WTC11 (cell line): ENCODE results near the gene TRAF3IP1. TPM values are rescaled to one million over a fixed set of nuclear protein-coding genes. Genes with fewer than 3 reads are reported as not detected.
"Not testable (repeated sequence)": the region's sequence is repeated elsewhere in the genome, so short reads cannot be mapped to it uniquely, and the experiment has no call there.

Experiments
- ATAC-seq: fragments of 200-7000 bp; cut with Tn5 transposase; 2 replicates; pipeline ENCODE4 v1.10.0; 2021; ENCODE audit warnings: mild to moderate bottlenecking, moderate library complexity
- CTCF ChIA-PET: fragments of 300-600 bp; sonication (Branson Sonifier 250); formaldehyde crosslinking; loops from one replicate; lab custom pipeline; 2021; ENCODE audit warnings: antibody characterized with exemption; lab: Charles Lee
- POLR2A ChIA-PET: fragments of 350-600 bp; sonication (Branson Sonifier 250); formaldehyde crosslinking; loops from one replicate; lab custom pipeline; 2021; ENCODE audit warnings: antibody characterized with exemption; lab: Charles Lee
- DNase-seq: peaks from one replicate; pipeline ENCODE4 v3.0.0; 2021; ENCODE audit warnings: low spot score
- H3K27ac Mint-ChIP-seq: 2 replicates; pipeline ENCODE4 v1.8.0; 2021; ENCODE audit warnings: mixed read lengths
- H3K27me3 Mint-ChIP-seq: 2 replicates; pipeline ENCODE4 v1.8.0; 2021; ENCODE audit warnings: low read depth, mild to moderate bottlenecking, moderate library complexity, mixed read lengths
- H3K36me3 Mint-ChIP-seq: 2 replicates; pipeline ENCODE4 v1.8.0; 2021; ENCODE audit warnings: mixed read lengths
- H3K4me1 Mint-ChIP-seq: 2 replicates; pipeline ENCODE4 v1.8.0; 2022; ENCODE audit warnings: mixed read lengths
- H3K4me3 Mint-ChIP-seq: 2 replicates; pipeline ENCODE4 v1.8.0; 2021; ENCODE audit warnings: mild to moderate bottlenecking, moderate library complexity, mixed read lengths
- H3K9me3 Mint-ChIP-seq: 2 replicates; pipeline ENCODE4 v1.8.0; 2021; ENCODE audit warnings: mixed read lengths
- CBFB ChIP-seq: sonication (generic); formaldehyde crosslinking; IDR thresholded peaks from 2 replicates; pipeline ENCODE4 v1.8.1; 2022; ENCODE audit warnings: mild to moderate bottlenecking, low read depth, missing genetic modification reagents
- E2F1 ChIP-seq: sonication (generic); formaldehyde crosslinking; IDR thresholded peaks from 2 replicates; pipeline ENCODE4 v1.8.0; 2022; ENCODE audit warnings: mild to moderate bottlenecking, missing genetic modification reagents
- E2F4 ChIP-seq: sonication (generic); formaldehyde crosslinking; IDR thresholded peaks from 2 replicates; pipeline ENCODE4 v1.8.1; 2022; ENCODE audit warnings: low read depth, mild to moderate bottlenecking, moderate library complexity, missing genetic modification reagents, borderline replicate concordance
- FOXJ3 ChIP-seq: sonication (generic); formaldehyde crosslinking; IDR thresholded peaks from 2 replicates; pipeline ENCODE4 v1.9.0; 2021; ENCODE audit warnings: missing genetic modification reagents, mild to moderate bottlenecking, borderline replicate concordance
- JAZF1 ChIP-seq: fragments of 250-450 bp; sonication (Bioruptor Pico); IDR thresholded peaks from 2 replicates; pipeline ENCODE4 v1.9.0; 2021; ENCODE audit warnings: moderate library complexity, mild to moderate bottlenecking, inconsistent platforms
- JUN ChIP-seq: sonication (generic); formaldehyde crosslinking; IDR thresholded peaks from 2 replicates; pipeline ENCODE4 v1.8.0; 2023; ENCODE audit warnings: mild to moderate bottlenecking, missing genetic modification reagents
- MLX ChIP-seq: sonication (generic); formaldehyde crosslinking; IDR thresholded peaks from 2 replicates; pipeline ENCODE4 v1.8.1; 2023; ENCODE audit warnings: mild to moderate bottlenecking, missing genetic modification reagents, moderate library complexity
- RORB ChIP-seq: fragments of 250-450 bp; sonication (Bioruptor Pico); IDR thresholded peaks from 2 replicates; pipeline ENCODE4 v1.9.0; 2021; ENCODE audit warnings: mild to moderate bottlenecking
- SMAD3 ChIP-seq: sonication (generic); formaldehyde crosslinking; IDR thresholded peaks from 2 replicates; pipeline ENCODE4 v1.8.0; 2022; ENCODE audit warnings: missing genetic modification reagents, mild to moderate bottlenecking, borderline replicate concordance
- SMAD4 ChIP-seq: sonication (generic); formaldehyde crosslinking; IDR thresholded peaks from 2 replicates; pipeline ENCODE4 v1.8.0; 2022; ENCODE audit warnings: mild to moderate bottlenecking, missing genetic modification reagents
- SOX15 ChIP-seq: fragments of 250-450 bp; sonication (Bioruptor Pico); IDR thresholded peaks from 2 replicates; pipeline ENCODE4 v1.9.0; 2021; ENCODE audit warnings: mild to moderate bottlenecking
- SP1 ChIP-seq: sonication (generic); formaldehyde crosslinking; conservative IDR thresholded peaks from 2 replicates; pipeline ENCODE4 v1.8.1; 2022; ENCODE audit warnings: missing genetic modification reagents
- STAT6 ChIP-seq: sonication (generic); formaldehyde crosslinking; conservative IDR thresholded peaks from 2 replicates; pipeline ENCODE4 v1.8.1; 2023; ENCODE audit warnings: mild to moderate bottlenecking, low read depth, missing genetic modification reagents, moderate library complexity
- TCF7 ChIP-seq: sonication (generic); formaldehyde crosslinking; IDR thresholded peaks from 2 replicates; pipeline ENCODE4 v1.8.0; 2022; ENCODE audit warnings: mild to moderate bottlenecking, low read depth, missing genetic modification reagents, moderate library complexity
- TP53 ChIP-seq: sonication (generic); formaldehyde crosslinking; IDR thresholded peaks from 2 replicates; pipeline ENCODE4 v1.8.1; 2023; ENCODE audit warnings: mild to moderate bottlenecking, missing genetic modification reagents
- USF1 ChIP-seq: sonication (generic); formaldehyde crosslinking; IDR thresholded peaks from 2 replicates; pipeline ENCODE4 v1.8.0; 2022; ENCODE audit warnings: mild to moderate bottlenecking, missing genetic modification reagents
- ZBTB43 ChIP-seq: sonication (generic); formaldehyde crosslinking; IDR thresholded peaks from 2 replicates; pipeline ENCODE4 v1.8.1; 2023; ENCODE audit warnings: mild to moderate bottlenecking, missing genetic modification reagents
- ZMAT4 ChIP-seq: fragments of 250-450 bp; sonication (Bioruptor Pico); IDR thresholded peaks from 2 replicates; pipeline ENCODE4 v1.9.0; 2021; ENCODE audit warnings: mild to moderate bottlenecking
- ZNF219 ChIP-seq: sonication (generic); formaldehyde crosslinking; IDR thresholded peaks from 2 replicates; pipeline ENCODE4 v1.8.0; 2023; ENCODE audit warnings: missing genetic modification reagents, mild to moderate bottlenecking, borderline replicate concordance
- ZNF232 ChIP-seq: sonication (generic); formaldehyde crosslinking; IDR thresholded peaks from 2 replicates; pipeline ENCODE4 v1.8.0; 2022; ENCODE audit warnings: mild to moderate bottlenecking, missing genetic modification reagents
- ZNF263 ChIP-seq: sonication (generic); formaldehyde crosslinking; IDR thresholded peaks from 2 replicates; pipeline ENCODE4 v1.8.1; 2022; ENCODE audit warnings: low read depth, mild to moderate bottlenecking, moderate library complexity, missing genetic modification reagents
- ZNF396 ChIP-seq: fragments of 250-450 bp; sonication (Bioruptor Pico); IDR thresholded peaks from 2 replicates; pipeline ENCODE4 v1.8.0; 2021; ENCODE audit warnings: mild to moderate bottlenecking, moderate library complexity, borderline replicate concordance
- ZNF416 ChIP-seq: fragments of 250-450 bp; sonication (Bioruptor Pico); IDR thresholded peaks from 2 replicates; pipeline ENCODE4 v1.9.0; 2021; ENCODE audit warnings: mild to moderate bottlenecking, inconsistent platforms
- total RNA-seq: library from RNA; stranded (reverse); gene quantifications from 3 replicates; pipeline ENCODE4 v1.2.3, GENCODE V29; 2021

TRAF3IP1 gene
- total RNA-seq, 1 experiment from 2014 or later: 18.7 TPM

- TF ChIP-seq MLX (CRISPR knock-in tag): no peak
- TF ChIP-seq TP53: no peak
- no peak for TF ChIP-seq ZNF416 (CRISPR knock-in tag)
- no peak for TF ChIP-seq ZMAT4 (CRISPR knock-in tag)
- TF ChIP-seq ZNF396: no peak
- ATAC-seq (no peak), DNase-seq (no peak)
- Mint-ChIP-seq H3K4me3 (no peak overlapping the region), H3K36me3 (peaks cover 5% of the 10 kb centered on the region), H3K27me3 (no peaks in the 10 kb centered on the region), H3K9me3 (no peaks in the 10 kb centered on the region), H3K4me1 (no peaks in the 10 kb centered on the region), H3K27ac (no peak overlapping the region)
- ChIA-PET POLR2A (interaction anchor here (0.6 kb wide), 1 partner anchor 69 kb away, joined by 3 read pairs; no protein-coding TSS in a partner anchor), CTCF (no interaction called here)
Observed at GRCh38 chr2:238271061-238271554, 49.2 kb upstream of the TRAF3IP1 start.

- ATAC-seq, H3K4me3 Mint-ChIP-seq, H3K27ac Mint-ChIP-seq, DNase-seq, H3K27me3 Mint-ChIP-seq, POLR2A ChIA-PET, H3K4me1 Mint-ChIP-seq, H3K36me3 Mint-ChIP-seq, H3K9me3 Mint-ChIP-seq: not testable (repeated sequence)
- CTCF ChIA-PET: interaction anchor here (7.0 kb wide), 1 partner anchor 8 kb away, joined by 79 read pairs; no protein-coding TSS in a partner anchor
Observed at GRCh38 chr2:238271686-238272085, 48.6 kb upstream of the TRAF3IP1 start.

- ATAC-seq (no peak), DNase-seq (no peak)
- H3K27ac Mint-ChIP-seq: no peak overlapping the region
- H3K4me3 Mint-ChIP-seq: no peak overlapping the region
- TF ChIP-seq STAT6 (no peak), SP1 (CRISPR knock-in tag) (no peak), CBFB (CRISPR knock-in tag) (no peak), SOX15 (CRISPR knock-in tag) (no peak), JAZF1 (CRISPR knock-in tag) (no peak), E2F4 (CRISPR knock-in tag) (no peak), TCF7 (no peak), E2F1 (CRISPR knock-in tag) (no peak), ZNF263 (CRISPR knock-in tag) (no peak), ZNF232 (CRISPR knock-in tag) (no peak), USF1 (no peak), JUN (CRISPR knock-in tag) (no peak), ZNF219 (CRISPR knock-in tag) (no peak), SMAD4 (no peak), FOXJ3 (CRISPR knock-in tag) (no peak), ZBTB43 (CRISPR knock-in tag) (no peak), SMAD3 (CRISPR knock-in tag) (no peak), RORB (no peak)
- POLR2A ChIA-PET: no interaction called here
- H3K27me3 Mint-ChIP-seq: no peaks in the 10 kb centered on the region
- no peaks in the 10 kb centered on the region for H3K9me3 Mint-ChIP-seq
- H3K36me3 Mint-ChIP-seq: peaks cover 3% of the 10 kb centered on the region
- no peaks in the 10 kb centered on the region for H3K4me1 Mint-ChIP-seq
- CTCF ChIA-PET: interaction anchor here (1.1 to 7.0 kb wide), 2 partner anchors 8 to 12 kb away, joined by 3 to 79 read pairs; no protein-coding TSS in a partner anchor
Observed at GRCh38 chr2:238272156-238272555, 48.2 kb upstream of the TRAF3IP1 start.

- H3K9me3 Mint-ChIP-seq, DNase-seq, POLR2A ChIA-PET, H3K27me3 Mint-ChIP-seq, ATAC-seq, H3K27ac Mint-ChIP-seq, H3K36me3 Mint-ChIP-seq, H3K4me3 Mint-ChIP-seq, H3K4me1 Mint-ChIP-seq: not testable (repeated sequence)
- CTCF ChIA-PET: interaction anchor here (1.5 to 7.0 kb wide), 2 partner anchors 9 to 17 kb away, joined by 4 to 79 read pairs; no protein-coding TSS in a partner anchor
Observed at GRCh38 chr2:238273433-238273832, 46.9 kb upstream of the TRAF3IP1 start.
